ENCODE data around the gene SAMD8. TPM values are rescaled to one million over a fixed set of nuclear protein-coding genes. Genes with fewer than 3 reads are reported as not detected.

SAMD8 gene
- total RNA-seq, 1 experiment from 2014 or later, result 23.6 TPM

DNA sequence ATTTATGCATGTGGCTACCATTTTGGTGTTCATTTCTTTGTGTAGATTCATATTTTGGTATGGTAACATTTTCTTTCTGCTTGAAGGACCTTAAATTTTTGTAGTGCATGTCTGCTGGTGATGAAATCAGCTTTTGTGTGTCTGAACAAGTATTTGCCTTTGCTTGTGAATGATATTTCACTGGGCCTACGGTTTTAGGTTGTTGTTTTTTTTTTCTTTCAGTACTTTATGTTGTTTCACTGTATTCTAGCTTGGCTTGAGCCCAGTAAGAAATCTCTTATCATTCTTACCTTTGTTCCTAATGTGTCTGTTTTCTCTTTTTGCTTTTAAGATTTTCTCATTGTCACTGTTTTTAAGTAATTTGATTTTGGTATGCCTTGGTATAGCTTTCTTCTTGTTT, 31.9 kb downstream of the SAMD8 start:
- Histone ChIP-seq H3K27ac (ENCODE audit: low read depth, low read length) (no peak overlapping the region), H3K36me3 (ENCODE audit: control insufficient read depth in 1 of 2, insufficient read depth in 2 of 2, low read length in 2 of 2) (no peaks in the 10 kb centered on the region), H3K4me1 (ENCODE audit: control insufficient read depth in 1 of 2, insufficient read depth in 2 of 2, low read length in 2 of 2) (peaks cover 16 to 32% of the 10 kb centered on the region in 2 experiments), H3K27me3 (ENCODE audit: insufficient read depth, low read length) (no peaks in the 10 kb centered on the region), H3K4me2 (ENCODE audit: low read length) (no peak overlapping the region), H3K79me2 (ENCODE audit: insufficient read depth, low read length) (peaks cover 66% of the 10 kb centered on the region), H3K9me2 (ENCODE audit: insufficient read depth) (no peaks in the 10 kb centered on the region), H3K4me3 (replicated peaks in 1 of 2; ENCODE audit: low read depth in 1 of 2, low read length in 2 of 2) (no peak overlapping the region), H4K20me1 (ENCODE audit: insufficient read depth) (no peaks in the 10 kb centered on the region), H3K9ac (ENCODE audit: low read length) (no peak overlapping the region), H2AFZ (ENCODE audit: low read depth, low read length, poor library complexity, severe bottlenecking) (no peak overlapping the region), H3K9me3 (ENCODE audit: control insufficient read depth in 1 of 2, insufficient read depth in 1 of 2, low read depth in 1 of 2, low read length in 2 of 2) (no peaks in the 10 kb centered on the region)
- intact Hi-C loops (cut with micrococcal nuclease), result no loop called here
- CTCF ChIA-PET, result no interaction called here
- RAD21 ChIA-PET (ENCODE audit: low non-redundant PET in 1 of 2, low total read pairs in 2 of 2, uncharacterized antibody in 2 of 2, unreplicated experiment in 2 of 2), result interaction anchor here in 1 of 2 experiments (0.7 kb wide), 1 partner anchor 67 kb away, joined by 3 read pairs; no protein-coding TSS in a partner anchor
- DNase-seq (ENCODE audit: low read depth, low spot score), result no peak
- no peak for ATAC-seq
- BruUV-seq (replicated peaks), result no TSS peak
- TF ChIP-seq POLR2AphosphoS5 (IDR thresholded peaks at IDR 0.05; ENCODE audit: low read depth, low read length) (no peak), FOSL1 (IDR thresholded peaks at IDR 0.05; ENCODE audit: low read depth) (no peak)
- POLR2A ChIA-PET, result no interaction called here

DNA sequence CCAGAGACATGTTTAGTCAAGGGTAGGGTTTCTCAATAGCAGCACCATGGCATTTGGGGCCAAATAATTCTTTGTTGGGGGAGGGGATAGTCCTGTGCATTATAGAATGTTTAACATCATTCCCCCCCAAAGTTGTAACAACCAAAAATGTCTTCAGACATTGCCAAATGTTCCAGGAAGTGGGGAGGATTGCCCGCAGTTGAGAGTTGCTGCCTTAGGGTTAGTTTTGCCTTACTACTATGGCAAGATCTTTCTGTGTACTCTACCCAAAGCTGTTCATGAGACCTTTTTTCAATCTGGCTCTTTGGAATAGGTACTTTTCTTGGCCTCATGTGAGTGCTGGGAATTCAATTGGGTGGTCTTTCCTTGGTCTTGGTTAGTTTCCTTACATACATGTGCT, 34.1 kb downstream of the SAMD8 start:
- RAD21 ChIA-PET (ENCODE audit: low non-redundant PET in 1 of 2, low total read pairs in 2 of 2, uncharacterized antibody in 2 of 2, unreplicated experiment in 2 of 2), result no interaction called here
- Histone ChIP-seq H3K9me3 (ENCODE audit: control insufficient read depth in 1 of 2, insufficient read depth in 1 of 2, low read depth in 1 of 2, low read length in 2 of 2) (no peaks in the 10 kb centered on the region), H3K4me2 (ENCODE audit: low read length) (no peak overlapping the region), H3K4me3 (replicated peaks in 1 of 2; ENCODE audit: low read depth in 1 of 2, low read length in 2 of 2) (no peak overlapping the region), H3K36me3 (ENCODE audit: control insufficient read depth in 1 of 2, insufficient read depth in 2 of 2, low read length in 2 of 2) (peaks cover 0 to under 1% of the 10 kb centered on the region in 2 experiments; a peak in 2 of 4 replicates), H3K27me3 (ENCODE audit: insufficient read depth, low read length) (no peaks in the 10 kb centered on the region), H3K79me2 (ENCODE audit: insufficient read depth, low read length) (peaks cover 47% of the 10 kb centered on the region), H4K20me1 (ENCODE audit: insufficient read depth) (no peaks in the 10 kb centered on the region), H2AFZ (ENCODE audit: low read depth, low read length, poor library complexity, severe bottlenecking) (no peak overlapping the region), H3K4me1 (ENCODE audit: control insufficient read depth in 1 of 2, insufficient read depth in 2 of 2, low read length in 2 of 2) (peaks cover 5 to 11% of the 10 kb centered on the region in 2 experiments; a peak in 2 of 4 replicates), H3K9me2 (ENCODE audit: insufficient read depth) (no peaks in the 10 kb centered on the region), H3K9ac (ENCODE audit: low read length) (no peak overlapping the region), H3K27ac (ENCODE audit: low read depth, low read length) (no peak overlapping the region)
- no TSS peak for BruUV-seq (replicated peaks)
- no peak for DNase-seq (ENCODE audit: low read depth, low spot score)
- no peak for ATAC-seq
- POLR2A ChIA-PET, result no interaction called here
- TF ChIP-seq, protein P1, sequence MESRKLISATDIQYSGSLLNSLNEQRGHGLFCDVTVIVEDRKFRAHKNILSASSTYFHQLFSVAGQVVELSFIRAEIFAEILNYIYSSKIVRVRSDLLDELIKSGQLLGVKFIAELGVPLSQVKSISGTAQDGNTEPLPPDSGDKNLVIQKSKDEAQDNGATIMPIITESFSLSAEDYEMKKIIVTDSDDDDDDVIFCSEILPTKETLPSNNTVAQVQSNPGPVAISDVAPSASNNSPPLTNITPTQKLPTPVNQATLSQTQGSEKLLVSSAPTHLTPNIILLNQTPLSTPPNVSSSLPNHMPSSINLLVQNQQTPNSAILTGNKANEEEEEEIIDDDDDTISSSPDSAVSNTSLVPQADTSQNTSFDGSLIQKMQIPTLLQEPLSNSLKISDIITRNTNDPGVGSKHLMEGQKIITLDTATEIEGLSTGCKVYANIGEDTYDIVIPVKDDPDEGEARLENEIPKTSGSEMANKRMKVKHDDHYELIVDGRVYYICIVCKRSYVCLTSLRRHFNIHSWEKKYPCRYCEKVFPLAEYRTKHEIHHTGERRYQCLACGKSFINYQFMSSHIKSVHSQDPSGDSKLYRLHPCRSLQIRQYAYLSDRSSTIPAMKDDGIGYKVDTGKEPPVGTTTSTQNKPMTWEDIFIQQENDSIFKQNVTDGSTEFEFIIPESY (IDR thresholded peaks at IDR 0.05; ENCODE audit: extremely low read depth, insufficient replicate concordance, low read length), result no peak
- no peak for TF ChIP-seq CBX3 (IDR thresholded peaks at IDR 0.05; ENCODE audit: low read depth)
- no peak for TF ChIP-seq JUND (IDR thresholded peaks at IDR 0.05)
- TF ChIP-seq POLR2AphosphoS5 (IDR thresholded peaks at IDR 0.05; ENCODE audit: low read depth, low read length), result no peak
- TF ChIP-seq EGR1 (IDR thresholded peaks at IDR 0.05; ENCODE audit: low read depth), result no peak
- TF ChIP-seq POLR2A (IDR thresholded peaks at IDR 0.05; ENCODE audit: borderline replicate concordance, extremely low read depth, insufficient read depth, insufficient read length), result no peak
- TF ChIP-seq, protein P2, sequence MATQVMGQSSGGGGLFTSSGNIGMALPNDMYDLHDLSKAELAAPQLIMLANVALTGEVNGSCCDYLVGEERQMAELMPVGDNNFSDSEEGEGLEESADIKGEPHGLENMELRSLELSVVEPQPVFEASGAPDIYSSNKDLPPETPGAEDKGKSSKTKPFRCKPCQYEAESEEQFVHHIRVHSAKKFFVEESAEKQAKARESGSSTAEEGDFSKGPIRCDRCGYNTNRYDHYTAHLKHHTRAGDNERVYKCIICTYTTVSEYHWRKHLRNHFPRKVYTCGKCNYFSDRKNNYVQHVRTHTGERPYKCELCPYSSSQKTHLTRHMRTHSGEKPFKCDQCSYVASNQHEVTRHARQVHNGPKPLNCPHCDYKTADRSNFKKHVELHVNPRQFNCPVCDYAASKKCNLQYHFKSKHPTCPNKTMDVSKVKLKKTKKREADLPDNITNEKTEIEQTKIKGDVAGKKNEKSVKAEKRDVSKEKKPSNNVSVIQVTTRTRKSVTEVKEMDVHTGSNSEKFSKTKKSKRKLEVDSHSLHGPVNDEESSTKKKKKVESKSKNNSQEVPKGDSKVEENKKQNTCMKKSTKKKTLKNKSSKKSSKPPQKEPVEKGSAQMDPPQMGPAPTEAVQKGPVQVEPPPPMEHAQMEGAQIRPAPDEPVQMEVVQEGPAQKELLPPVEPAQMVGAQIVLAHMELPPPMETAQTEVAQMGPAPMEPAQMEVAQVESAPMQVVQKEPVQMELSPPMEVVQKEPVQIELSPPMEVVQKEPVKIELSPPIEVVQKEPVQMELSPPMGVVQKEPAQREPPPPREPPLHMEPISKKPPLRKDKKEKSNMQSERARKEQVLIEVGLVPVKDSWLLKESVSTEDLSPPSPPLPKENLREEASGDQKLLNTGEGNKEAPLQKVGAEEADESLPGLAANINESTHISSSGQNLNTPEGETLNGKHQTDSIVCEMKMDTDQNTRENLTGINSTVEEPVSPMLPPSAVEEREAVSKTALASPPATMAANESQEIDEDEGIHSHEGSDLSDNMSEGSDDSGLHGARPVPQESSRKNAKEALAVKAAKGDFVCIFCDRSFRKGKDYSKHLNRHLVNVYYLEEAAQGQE (IDR thresholded peaks at IDR 0.05; ENCODE audit: low read depth), result no peak
- TF ChIP-seq TCF7L2 (IDR thresholded peaks at IDR 0.05; ENCODE audit: borderline replicate concordance, extremely low read depth, insufficient read depth, insufficient read length), result no peak
- TF ChIP-seq SRF (IDR thresholded peaks at IDR 0.05; ENCODE audit: low read depth), result no peak
- TF ChIP-seq, protein P3, sequence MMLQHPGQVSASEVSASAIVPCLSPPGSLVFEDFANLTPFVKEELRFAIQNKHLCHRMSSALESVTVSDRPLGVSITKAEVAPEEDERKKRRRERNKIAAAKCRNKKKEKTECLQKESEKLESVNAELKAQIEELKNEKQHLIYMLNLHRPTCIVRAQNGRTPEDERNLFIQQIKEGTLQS (IDR thresholded peaks at IDR 0.05), result no peak
- intact Hi-C loops (cut with micrococcal nuclease), result no loop called here
- CTCF ChIA-PET, result no interaction called here

All from HCT116 (cell line).